Activated CD4-positive, alpha-beta T cell treated with anti-CD3 and anti-CD28 coated beads for 4 hours (primary cell): ENCODE measurements around the gene HS2ST1.

ENCODE experiments used
- DNase-seq, 2 donors: peaks; one replicate each; pipeline ENCODE4 v3.0.0-alpha.2; 2020

Gene HS2ST1

DNA sequence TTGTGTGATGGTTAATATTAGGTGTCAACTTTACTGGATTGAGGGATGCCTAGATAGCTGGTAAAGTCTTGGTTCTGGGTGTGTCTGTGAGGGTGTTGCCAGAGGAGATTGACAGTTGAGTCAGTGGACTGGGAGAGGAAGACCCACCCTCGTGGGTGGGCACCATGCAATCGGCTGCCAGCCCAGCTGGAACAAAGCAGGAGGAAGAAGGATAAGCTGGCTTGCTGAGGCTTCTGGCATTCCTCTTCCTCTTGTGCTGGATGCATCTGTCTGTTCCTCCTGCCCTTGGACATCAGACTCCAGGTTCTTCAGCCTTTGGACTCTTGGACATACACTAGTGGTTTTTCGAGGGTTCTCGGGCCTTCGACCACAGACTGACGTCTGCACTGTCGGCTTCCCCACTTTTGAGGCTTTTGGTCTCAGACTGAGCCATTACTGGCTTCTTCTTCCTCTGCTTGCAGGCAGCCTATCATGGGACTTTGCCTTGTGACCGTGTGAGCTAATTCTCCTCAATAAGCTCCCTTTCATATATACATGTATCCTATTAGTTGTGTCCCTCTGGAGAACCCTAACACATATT lies 230.0 kb downstream of the HS2ST1 start:
- DNase-seq, result no peak

DNA sequence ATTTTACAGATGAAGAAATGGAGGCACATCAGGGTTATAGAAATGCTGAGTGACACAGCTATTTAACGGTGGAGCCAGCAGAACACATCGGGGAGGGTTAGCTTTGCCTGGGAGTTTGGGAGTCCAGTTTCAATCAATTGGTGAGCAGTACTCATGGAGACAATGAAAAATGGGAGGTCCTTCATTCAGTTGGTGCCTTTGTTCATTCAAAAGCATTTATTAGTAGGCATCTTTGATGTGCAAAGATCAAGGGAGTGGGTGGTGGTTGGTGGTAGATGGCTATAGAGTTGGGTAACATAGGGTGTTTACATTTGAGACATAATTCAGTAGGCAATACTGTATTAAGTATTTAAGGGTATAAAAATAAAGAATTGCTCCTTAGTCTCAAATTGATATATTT lies 230.5 kb downstream of the HS2ST1 start:
- no peak for DNase-seq

DNA sequence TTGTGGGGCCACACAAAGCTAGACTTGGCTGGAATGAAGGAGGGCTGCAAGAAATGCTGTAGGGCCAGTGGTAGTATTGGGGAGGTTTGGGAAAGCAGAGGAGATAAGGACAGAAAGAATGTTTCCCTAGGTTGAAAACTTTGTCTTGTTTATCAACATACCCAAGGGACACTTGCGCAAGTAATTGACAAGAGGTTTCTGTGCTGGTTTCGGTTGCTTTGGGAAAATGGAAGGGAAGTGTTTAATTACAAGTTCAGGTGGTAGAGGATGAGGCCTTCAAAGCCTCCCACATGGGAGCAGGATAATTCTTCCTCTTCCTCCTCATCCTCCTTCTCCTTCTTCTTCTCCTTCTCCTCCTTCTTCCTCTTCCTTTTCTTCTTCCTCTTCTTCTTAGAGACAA lies 232.1 kb downstream of the HS2ST1 start:
- no peak for DNase-seq

DNA sequence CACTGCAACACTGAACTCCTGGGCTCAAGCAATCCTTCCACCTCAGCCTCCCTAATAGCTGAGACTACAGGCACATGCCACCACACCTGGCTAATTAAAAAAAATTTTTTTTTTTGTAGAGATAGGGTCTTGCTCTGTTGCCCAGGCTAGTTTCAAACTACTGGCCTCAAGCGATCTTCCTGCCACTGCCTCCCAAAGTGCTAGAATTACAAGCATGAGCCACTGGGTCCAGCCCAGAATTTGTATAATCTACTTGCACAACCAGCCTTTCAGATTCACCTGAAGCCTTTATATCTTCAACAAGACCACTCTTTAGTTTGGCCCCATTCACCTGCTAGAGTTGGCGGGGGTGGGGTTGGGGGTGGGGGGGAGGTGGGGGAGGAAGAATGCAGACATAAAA lies 232.6 kb downstream of the HS2ST1 start:
- no peak for DNase-seq

DNA sequence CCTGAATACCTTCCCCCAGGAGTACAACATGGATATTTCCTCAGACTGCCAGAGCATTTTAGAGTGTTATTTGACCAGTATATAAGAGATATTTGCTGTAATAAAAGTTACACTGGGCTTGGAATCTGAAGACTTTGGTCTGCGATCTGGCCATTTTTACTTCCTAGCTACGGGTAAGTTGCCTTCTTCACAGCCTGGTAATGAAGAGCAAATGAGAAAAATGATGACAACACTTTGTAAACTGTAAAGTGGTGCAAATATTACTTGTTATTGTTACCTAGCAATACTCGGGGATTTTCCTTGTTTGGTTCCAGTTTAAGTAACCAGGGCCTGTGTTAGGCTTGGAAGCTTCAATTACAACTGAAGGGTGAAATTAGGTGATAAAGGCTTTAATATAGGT lies 233.4 kb downstream of the HS2ST1 start:
- DNase-seq, result no peak

DNA sequence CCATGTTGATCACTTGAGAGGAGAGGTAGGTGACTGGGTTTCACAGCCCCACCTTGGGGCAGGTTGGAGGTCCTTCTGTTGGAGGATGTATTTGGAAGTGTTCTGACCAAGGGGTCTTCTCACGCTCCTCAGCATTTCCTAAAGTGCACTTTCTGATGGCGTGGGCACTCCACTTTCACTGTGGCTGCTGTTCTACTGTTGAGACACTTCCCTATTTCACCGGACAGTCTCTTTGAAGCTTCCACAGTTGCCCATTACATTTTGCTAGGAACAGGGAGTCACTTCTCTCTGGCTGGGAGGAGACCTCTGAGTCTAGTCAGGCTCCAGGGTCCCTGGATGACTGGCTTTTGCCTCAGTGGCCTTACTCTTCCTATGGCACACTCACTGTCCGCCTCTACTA lies 234.2 kb downstream of the HS2ST1 start:
- DNase-seq, result no peak

DNA sequence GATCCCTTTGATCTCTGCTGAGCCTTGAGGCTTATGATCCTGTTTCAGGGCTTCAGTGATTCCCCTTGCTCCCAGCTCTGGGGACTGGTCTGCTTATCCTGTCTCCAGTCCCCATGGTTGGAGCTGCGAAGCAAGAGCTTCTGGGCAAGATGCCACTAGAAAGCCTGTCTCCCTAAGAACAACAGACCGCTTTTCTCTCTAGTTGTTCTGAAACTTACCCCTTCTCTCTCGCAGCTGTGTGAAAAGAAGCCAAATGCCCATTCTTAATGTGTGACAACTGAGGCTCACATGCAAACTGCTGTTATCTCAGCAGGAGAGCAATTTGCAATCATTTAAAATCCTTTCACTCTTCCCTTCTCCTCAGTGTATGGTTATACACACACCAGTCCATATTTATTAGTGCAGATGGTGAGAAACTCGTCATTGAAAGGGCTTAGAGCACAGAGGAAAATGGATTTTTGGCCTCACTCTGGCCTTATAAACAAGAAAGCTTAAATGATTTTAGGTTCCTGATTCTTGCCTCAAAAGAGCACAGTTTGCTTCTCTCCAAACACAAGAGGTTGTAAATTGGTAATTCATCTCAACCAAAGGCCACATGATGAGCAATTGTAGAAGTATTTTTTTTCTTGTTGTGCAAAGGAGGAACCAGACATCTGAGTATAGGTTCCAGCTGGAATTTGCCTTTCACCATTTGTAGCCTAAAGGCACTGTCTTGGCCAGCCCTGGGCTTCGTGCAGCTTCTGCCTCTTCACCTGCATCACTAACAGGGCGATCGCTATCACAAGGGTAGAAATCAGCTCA lies 235.0 kb downstream of the HS2ST1 start:
- DNase-seq, result no peak

DNA sequence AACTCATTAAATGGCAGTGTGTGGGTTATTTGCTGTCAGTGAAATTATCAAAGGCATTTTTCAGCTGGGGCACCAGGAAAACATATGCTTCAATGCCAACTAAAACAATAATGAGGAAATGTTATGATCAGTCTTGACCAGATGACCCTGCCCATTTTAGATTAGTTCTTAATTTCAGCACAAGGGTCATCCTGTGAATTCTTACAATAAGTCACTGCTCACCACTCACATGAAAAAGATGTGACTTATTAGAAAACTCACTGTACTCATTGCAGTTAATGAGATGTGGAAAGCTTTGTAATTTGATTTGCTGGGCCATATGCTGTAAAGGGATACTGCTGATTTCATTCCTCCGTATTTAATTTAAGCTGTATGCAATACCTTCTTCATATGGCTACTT lies 235.7 kb downstream of the HS2ST1 start:
- no peak for DNase-seq

DNA sequence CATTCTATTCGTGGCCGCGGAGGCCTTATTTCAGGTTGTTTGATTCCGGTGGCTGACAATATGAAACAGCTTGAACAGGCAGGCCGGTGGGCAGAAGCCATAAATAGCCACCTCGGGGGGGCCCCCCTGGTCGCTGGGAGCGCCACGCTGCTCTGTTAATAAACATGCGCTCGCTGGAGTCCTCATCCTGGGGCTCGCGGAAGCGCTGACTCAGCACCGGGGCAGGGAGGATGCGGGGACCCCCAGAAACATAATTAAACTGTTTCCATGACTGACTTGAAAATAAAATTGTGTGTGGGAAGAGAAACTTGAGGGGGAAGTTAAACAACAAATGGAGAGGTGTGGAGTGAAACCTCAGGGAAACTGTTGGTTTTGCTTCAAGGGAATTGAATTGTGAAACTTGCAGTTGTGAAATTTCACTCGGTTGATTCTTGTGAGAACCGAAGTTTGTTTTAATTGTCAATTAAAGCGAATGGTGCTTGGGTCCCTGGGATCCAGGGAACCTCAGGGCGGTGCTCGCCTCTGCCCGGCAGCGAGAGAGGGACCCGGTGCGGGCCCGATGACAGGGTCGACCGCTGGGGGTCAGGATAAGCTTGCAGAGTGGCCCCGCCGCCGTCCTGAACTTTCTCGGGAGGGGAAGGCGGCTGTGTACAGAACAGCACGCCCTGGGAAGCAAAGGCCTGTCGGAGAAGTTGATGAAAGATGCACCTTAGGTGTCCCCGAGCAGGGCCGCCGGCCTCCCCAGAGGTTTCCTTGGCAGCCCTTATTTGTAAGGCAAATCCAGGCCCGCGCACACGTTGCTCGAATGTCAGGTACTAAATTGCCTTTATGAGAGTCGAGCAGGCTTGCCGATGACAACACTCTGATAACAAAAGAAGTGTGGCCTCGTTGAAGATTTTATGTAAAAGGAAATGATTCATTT lies 237.3 kb downstream of the HS2ST1 start:
- DNase-seq, result no peak

DNA sequence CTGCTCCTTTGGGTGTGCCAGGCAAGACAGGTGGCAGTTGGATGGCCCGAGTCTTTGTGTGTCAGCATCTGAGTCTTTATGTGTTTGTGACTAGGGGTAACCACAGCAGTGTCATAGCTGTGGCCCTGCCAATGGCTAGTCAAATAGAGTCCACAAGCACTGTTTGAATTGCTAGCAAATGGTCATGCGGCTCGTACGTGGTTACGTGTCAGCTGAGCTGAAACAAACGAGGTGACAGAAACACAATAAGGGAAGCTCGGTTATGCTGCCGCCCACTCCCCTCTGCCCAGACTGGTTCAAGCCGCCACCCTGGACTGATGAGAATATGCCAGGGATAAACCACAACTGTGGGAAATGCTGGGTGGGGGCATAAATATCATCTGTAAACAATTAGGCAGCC lies 239.9 kb downstream of the HS2ST1 start:
- DNase-seq, result no peak

DNA sequence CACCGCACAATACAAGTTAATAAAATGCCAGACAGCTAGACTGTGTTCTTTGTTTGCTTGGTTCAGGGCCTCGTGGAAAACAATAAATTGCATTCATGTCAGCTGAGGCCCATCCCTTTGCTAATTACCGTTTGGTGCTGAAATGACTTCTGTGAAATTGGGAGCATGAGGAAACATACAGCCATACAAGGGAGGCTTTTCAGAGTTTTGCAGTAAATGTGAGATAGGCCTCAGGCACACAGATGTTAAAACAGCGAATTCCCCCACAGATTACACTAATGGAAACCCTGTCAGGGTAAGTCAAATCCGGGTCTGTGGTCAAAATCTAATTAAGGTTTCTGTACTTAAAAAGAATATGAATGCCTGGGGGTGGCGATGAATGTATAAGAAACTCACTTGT lies 240.7 kb downstream of the HS2ST1 start:
- no peak for DNase-seq

DNA sequence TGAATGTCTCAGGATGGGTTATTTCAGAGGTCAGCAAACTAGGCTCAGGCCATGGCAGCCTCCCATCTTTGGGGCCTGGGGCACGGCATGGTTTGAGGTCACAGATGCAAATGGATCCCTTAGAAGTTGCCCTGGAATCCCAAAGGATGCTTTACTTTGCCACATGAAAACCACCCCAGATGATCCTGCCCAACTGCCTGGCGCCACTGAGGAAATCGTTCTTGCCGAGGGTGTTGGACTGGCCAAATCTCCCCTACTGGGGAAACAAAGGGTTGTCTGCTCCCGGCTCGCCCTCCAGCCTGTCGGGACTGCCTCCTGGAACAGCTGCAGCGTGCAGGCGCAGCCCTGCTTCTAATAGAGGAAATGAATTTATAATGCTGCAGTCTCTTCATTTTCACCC lies 241.2 kb downstream of the HS2ST1 start:
- DNase-seq, result no peak

DNA sequence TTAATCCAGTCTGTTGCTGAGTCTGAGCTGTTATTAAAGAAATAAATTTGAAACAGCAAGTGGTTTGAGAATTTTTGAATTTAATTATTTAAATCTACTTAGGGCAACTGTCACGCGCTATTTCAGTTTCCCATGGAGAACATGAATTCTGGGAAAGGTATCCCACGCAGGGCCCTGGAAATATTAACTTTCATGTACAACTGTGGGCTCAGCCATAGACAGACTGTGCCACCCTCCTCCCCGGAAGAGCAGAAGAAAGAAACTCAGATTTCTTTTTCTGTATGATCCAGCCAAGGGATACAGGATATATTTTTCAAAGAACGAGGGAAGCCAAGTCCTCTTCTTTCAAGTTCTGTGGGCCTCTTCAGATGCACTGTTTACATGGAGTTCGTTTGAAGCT lies 241.7 kb downstream of the HS2ST1 start:
- no peak for DNase-seq

DNA sequence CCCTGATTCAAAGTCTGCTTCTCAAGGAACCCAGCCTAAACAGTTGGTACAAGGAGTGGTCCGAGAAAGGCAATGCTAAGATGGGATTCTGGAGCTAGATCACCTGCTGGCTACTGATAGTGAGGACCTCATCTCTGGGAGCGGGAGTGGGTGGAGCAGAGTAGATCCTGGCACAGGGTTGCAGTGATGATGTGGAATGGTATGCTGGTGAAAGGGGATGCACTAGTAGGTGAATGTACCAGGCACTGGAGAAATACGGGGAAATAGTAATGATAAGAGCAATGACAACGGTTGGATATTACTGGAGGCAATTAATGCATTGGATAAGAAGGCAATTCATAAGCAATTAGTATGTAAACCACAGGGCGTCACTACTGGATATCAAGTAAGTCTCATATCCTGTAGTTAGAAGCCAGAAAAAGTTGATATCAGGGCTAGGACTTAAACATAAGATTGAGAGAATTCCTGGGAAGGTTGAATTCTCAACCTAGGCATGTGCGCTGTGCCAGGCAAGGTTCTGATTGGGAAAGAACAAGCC lies 245.0 kb downstream of the HS2ST1 start:
- DNase-seq, result no peak
